HG02938 (cell line): ENCODE measurements around the gene NPAS3.

Source experiments
- ATAC-seq: cut with Tn5 transposase; IDR thresholded peaks from one replicate; pipeline ENCODE4 v1.9.1; 2021; ENCODE audit warnings: mild to moderate bottlenecking, moderate library complexity; ENCODE audit not compliant: unreplicated experiment

NPAS3 gene

GRCh38 chr14:33844118-33844517, 905.4 kb downstream of the NPAS3 start:
- ATAC-seq = no peak

DNA sequence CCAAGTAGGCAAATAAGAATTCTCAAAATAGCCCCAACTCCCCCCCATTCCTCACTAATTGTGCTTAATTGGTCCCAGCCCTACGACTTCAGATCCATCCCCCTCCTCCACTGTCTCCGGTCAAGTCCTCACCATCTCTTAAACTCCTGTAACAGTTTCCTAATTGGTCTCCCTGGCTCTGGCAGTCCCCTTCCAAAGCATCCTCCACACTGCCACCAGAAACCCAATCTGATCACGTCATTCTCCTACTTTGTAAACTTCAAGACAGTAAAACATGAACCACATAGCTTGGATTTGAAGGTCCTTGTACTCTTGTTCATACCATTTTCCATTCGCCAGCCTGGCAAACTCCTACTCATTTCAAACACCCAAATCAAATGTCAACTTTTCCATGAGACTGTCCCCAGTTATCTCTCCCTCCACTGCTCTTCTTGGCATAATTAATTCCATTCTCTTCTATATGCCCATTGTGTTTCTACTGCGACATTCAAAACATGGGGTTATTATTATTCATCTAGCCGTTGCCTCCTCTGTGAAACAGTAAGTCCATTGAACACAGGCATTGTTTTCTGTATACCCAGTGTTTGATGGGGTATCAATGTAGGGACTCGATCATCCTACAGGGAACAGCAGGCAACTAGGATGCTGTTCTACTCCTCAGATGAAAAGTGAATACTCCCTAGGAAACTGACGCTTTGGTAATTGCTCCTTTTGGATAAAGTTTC, 907.6 kb downstream of the NPAS3 start:
- ATAC-seq = no peak

- no peak for ATAC-seq
These were observed 908.4 kb downstream of the NPAS3 start for GRCh38 chr14:33847066-33847465.

DNA sequence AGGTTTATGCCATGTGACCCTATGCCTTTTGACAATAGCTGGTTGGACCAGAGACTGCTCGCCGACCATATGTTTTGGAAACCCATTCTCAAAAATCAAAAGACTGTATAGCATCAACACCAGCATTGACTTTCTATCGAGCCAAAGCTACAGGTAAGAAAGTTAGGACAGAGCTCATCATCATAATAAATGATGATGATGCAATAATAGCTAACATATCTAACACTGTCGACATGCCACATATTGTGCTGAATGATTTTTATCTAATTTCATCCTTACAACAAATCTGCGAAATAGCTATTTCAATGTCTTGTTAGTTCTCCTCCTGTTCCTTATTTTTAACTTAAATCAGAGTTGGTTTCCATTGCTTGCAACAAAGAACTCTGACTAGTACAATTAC, 909.3 kb downstream of the NPAS3 start:
- ATAC-seq = no peak

DNA sequence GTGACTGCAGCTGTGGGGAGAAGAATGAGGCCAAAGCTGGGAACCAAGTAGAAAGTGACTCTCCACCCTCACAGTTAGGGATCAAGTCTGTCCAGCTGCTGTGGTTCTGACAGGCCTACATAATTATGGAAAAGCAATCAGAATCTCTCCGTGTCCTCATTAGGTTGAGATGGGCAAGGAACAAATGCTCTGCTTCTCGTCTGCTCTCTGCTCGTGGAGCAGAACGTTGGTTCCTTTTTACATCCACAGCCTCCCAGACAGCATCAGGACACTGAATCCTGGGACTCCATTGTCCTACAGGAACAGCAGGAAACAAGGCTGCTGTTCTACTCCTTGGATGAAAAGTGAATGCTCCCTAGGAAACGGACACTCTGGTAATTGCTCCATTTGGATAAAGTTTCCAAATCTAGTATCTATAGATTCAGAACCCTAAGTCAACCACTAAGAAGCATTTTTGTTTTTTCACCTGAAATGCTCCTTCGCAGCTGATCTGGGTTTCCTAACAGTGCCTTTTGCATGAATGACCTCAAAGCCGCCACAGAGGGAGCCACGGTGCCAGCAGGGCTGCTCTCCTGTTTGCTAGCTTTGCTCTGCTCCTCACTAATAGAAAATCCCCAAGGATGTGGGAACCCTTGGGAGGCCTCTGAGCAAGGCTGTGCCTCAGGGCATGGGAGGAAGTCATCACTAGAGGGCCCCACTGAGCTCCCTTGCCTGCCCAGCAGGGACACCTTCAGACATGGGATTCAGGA, 910.2 kb downstream of the NPAS3 start:
- no peak for ATAC-seq

GRCh38 chr14:33849455-33849801, 910.7 kb downstream of the NPAS3 start:
- ATAC-seq = no peak

DNA sequence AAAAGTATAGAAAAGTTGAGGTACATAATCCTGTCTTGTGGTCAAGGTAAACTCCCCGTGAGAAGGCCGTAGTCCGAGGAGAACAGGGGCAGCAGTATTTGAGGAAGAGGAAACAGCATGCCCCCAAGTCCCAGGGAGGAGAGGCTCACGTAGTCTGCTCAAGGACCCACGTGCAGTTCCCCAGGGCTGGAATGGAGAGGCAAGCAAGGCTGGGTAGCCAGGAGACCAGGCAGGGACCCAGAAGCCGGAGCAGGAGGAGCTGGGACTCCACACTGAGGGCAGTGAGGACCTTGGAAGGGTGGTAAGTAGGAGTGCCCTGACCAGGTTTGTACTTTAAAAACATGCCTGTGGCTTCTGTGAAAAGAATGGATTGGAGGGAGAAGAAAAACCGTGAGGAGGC, 912.1 kb downstream of the NPAS3 start:
- ATAC-seq = no peak

GRCh38 chr14:33851366-33851765, 912.7 kb downstream of the NPAS3 start:
- ATAC-seq = no peak

GRCh38 chr14:33851931-33852330, 913.3 kb downstream of the NPAS3 start:
- ATAC-seq = no peak
